GM12878 (cell line): Measurements from ENCODE around the gene MTX1. TPM values are rescaled to one million over a fixed set of nuclear protein-coding genes. Genes with fewer than 3 reads are reported as not detected.

Source experiments
- ATAC-seq: fragments of 200-7000 bp; cut with Tn5 transposase; 3 replicates; pipeline ENCODE4 v1.9.1; 2020; ENCODE audit warnings: mild to moderate bottlenecking, moderate library complexity
- BruUV-seq: library from RNA; stranded (reverse); fragments of 400-500 nt; replicated peaks from 2 replicates; lab custom pipeline; 2021; lab: Mats Ljungman, UMichigan
- CTCF ChIA-PET: fragments of 300-600 bp; sonication (Branson Sonifier 250); formaldehyde crosslinking; extraction: SDS; loops from one replicate; lab custom pipeline; 2021; ENCODE audit warnings: inconsistent platforms; lab: Yijun Ruan, JAX
- POLR2A ChIA-PET: fragments of 350-600 bp; formaldehyde crosslinking; extraction: SDS; loops from one replicate; lab custom pipeline; 2021; ENCODE audit warnings: inconsistent platforms; lab: Charles Lee
- RAD21 ChIA-PET: fragments of 300-600 bp; sonication (Branson Sonifier 250); formaldehyde crosslinking; loops from one replicate; lab custom pipeline; 2023; ENCODE audit warnings: antibody characterized with exemption; ENCODE audit not compliant: unreplicated experiment; lab: Charles Lee
- SMC1A ChIA-PET: fragments of 300-600 bp; sonication (Branson Sonifier 250); formaldehyde crosslinking; loops from one replicate; lab custom pipeline; 2023; ENCODE audit not compliant: unreplicated experiment, uncharacterized antibody; lab: Charles Lee
- DNase-seq: peaks from one replicate; pipeline ENCODE4 v3.0.0-alpha.2; 2011; ENCODE audit warnings: low read depth, low spot score
- FAIRE-seq: peaks from 3 replicates; lab custom pipeline; 2011; peaks lifted over from hg19 to GRCh38; lab: Jason Lieb, UNC
- H2AFZ ChIP-seq: 2 replicates; pipeline ENCODE4 v1.6.0; 2011; ENCODE audit warnings: low read depth, low read length, control low read depth; ENCODE audit not compliant: control insufficient read depth
- H3K27ac ChIP-seq: 2 replicates; pipeline ENCODE4 v1.5.1; 2011; ENCODE audit warnings: control low read depth; ENCODE audit not compliant: control insufficient read depth, insufficient read depth
- H3K27me3 ChIP-seq, 2 experiments: replicated peaks in 1 of 2; 2 replicates each; pipeline versions ENCODE4 v1.6.0 to v1.6.1; 2011; ENCODE audit warnings: low read length in 1 of 2; ENCODE audit not compliant: control insufficient read depth in 2 of 2, insufficient read depth in 2 of 2
- H3K36me3 ChIP-seq, 2 experiments: 2 replicates each; pipeline ENCODE4 v1.5.1; 2011; ENCODE audit warnings: low read length in 1 of 2; ENCODE audit not compliant: control insufficient read depth in 2 of 2, insufficient read depth in 2 of 2
- H3K4me1 ChIP-seq: 2 replicates; pipeline ENCODE4 v1.6.1; 2011; ENCODE audit warnings: mild to moderate bottlenecking, low read length, moderate library complexity, mixed read lengths; ENCODE audit not compliant: control insufficient read depth, insufficient read depth
- H3K4me2 ChIP-seq: 2 replicates; pipeline ENCODE4 v1.6.0; 2011; ENCODE audit warnings: control low read depth; ENCODE audit not compliant: control insufficient read depth, insufficient read depth
- H3K4me3 ChIP-seq: fragments of 200-600 bp; sonication (generic); 2 replicates; pipeline ENCODE4 v1.5.1; 2016
- H3K79me2 ChIP-seq: 2 replicates; pipeline ENCODE4 v1.6.0; 2011; ENCODE audit warnings: low read length; ENCODE audit not compliant: control insufficient read depth, insufficient read depth
- H3K9ac ChIP-seq: 2 replicates; pipeline ENCODE4 v1.8.0; 2011; ENCODE audit warnings: low read length, control low read depth, mixed read lengths; ENCODE audit not compliant: control insufficient read depth, insufficient read depth
- H3K9me3 ChIP-seq: replicated peaks from 3 replicates; pipeline ENCODE4 v1.5.1; 2011; ENCODE audit warnings: mild to moderate bottlenecking, low read length; ENCODE audit not compliant: control insufficient read depth, insufficient read depth
- H4K20me1 ChIP-seq: 2 replicates; pipeline ENCODE4 v1.6.0; 2011; ENCODE audit not compliant: control insufficient read depth, insufficient read depth
- ATF3 ChIP-seq: IDR thresholded peaks from 2 replicates; pipeline ENCODE4 v1.6.1; 2011; ENCODE audit warnings: low read depth, mild to moderate bottlenecking, low read length, moderate library complexity, borderline replicate concordance; ENCODE audit errors: extremely low read depth
- BRCA1 ChIP-seq: IDR thresholded peaks from 2 replicates; pipeline ENCODE4 v1.6.1; 2011; ENCODE audit warnings: low read depth, low read length, improper control_type of control experiment
- CBFB ChIP-seq: IDR thresholded peaks from 2 replicates; pipeline ENCODE4 v1.6.1; 2016; ENCODE audit warnings: antibody characterized with exemption, low read depth
- CBX5 ChIP-seq: sonication (generic); IDR thresholded peaks from 2 replicates; pipeline ENCODE4 v1.6.1; 2016; ENCODE audit warnings: low read depth, moderate library complexity, mild to moderate bottlenecking, inconsistent platforms
- IKZF1 ChIP-seq: fragments of 450-650 bp; conservative IDR thresholded peaks from 2 replicates; pipeline ENCODE4 v1.6.1; 2017; ENCODE audit warnings: antibody characterized with exemption, mild to moderate bottlenecking
- JUNB ChIP-seq: IDR thresholded peaks from 2 replicates; pipeline ENCODE4 v1.6.1; 2016; ENCODE audit warnings: antibody characterized with exemption, mild to moderate bottlenecking
- NBN ChIP-seq: fragments of 450-650 bp; IDR thresholded peaks from 2 replicates; pipeline ENCODE4 v1.6.1; 2016
- RBBP5 ChIP-seq: fragments of 200-600 bp; sonication (generic); conservative IDR thresholded peaks from 2 replicates; pipeline ENCODE4 v1.6.1; 2016
- SUPT20H ChIP-seq: IDR thresholded peaks from 2 replicates; pipeline ENCODE4 v1.6.1; 2011; ENCODE audit warnings: low read depth, mild to moderate bottlenecking, low read length, moderate library complexity, borderline replicate concordance; ENCODE audit not compliant: control insufficient read depth
- TAF1 ChIP-seq: IDR thresholded peaks from 2 replicates; pipeline ENCODE4 v1.6.1; 2011; ENCODE audit warnings: mild to moderate bottlenecking, low read depth, low read length, borderline replicate concordance
- ZZZ3 ChIP-seq: IDR thresholded peaks from 2 replicates; pipeline ENCODE4 v1.6.1; 2011; ENCODE audit warnings: low read depth; ENCODE audit not compliant: control insufficient read depth, insufficient read length
- WGBS: methylation state at CpG from one replicate; pipeline ENCODE4 v1.1.6; 2016; ENCODE audit warnings: low lambda C conversion rate; ENCODE audit not compliant: insufficient replicate concordance, insufficient coverage; ENCODE audit errors: missing lambda C conversion rate; 5-methylcytosine and 5-hydroxymethylcytosine counted together
- in situ Hi-C: fragments of 300-500 bp; cut with MboI; formaldehyde crosslinking; loops from 9 replicates; pipeline ENCODE4 v1.14.3; 2018; ENCODE audit warnings: mixed read lengths
- intact Hi-C: fragments of 100-400 bp; cut with micrococcal nuclease; formaldehyde crosslinking; loops from one replicate; pipeline ENCODE4 v1.14.2; 2022; ENCODE audit not compliant: unreplicated experiment
- polyA plus RNA-seq, 11 experiments: library from polyadenylated mRNA; depleted of rRNA in 4 of 11; unstranded in 6 of 11; stranded (reverse) in 5 of 11; fragments of >200 nt; fragmentation: Nextera tagmentation in 4 of 11; fragmentation: Illumina TruSeq in 1 of 11; extraction: Ambion mirVana in 4 of 11; extraction: Trizol in 1 of 11; gene quantifications; 1 replicate in 1 of 11; 2 replicates in 10 of 11; pipeline versions ENCODE4 v1.2.1 to v1.2.3, GENCODE V29; 2011 to 2016; ENCODE audit warnings: inconsistent platforms in 2 of 11, missing spikeins in 2 of 11, low read depth in 1 of 11
- total RNA-seq, 4 experiments: library from RNA; depleted of rRNA in 3 of 4; stranded (reverse); fragments of >200 nt in 3 of 4; fragmentation: Illumina TruSeq in 1 of 4; extraction: Trizol in 1 of 4; gene quantifications; 2 replicates each; pipeline versions ENCODE4 v1.2.1 to v1.2.3, GENCODE V29; 2013 to 2021
- TF ChIP-seq, protein P1 (sequence below): fragments of 450-650 bp; IDR thresholded peaks from 2 replicates; pipeline ENCODE4 v1.6.1; 2014; ENCODE audit warnings: mild to moderate bottlenecking
- TF ChIP-seq, protein P2 (sequence below): fragments of 450-650 bp; IDR thresholded peaks from 2 replicates; pipeline ENCODE4 v1.6.1; 2016; ENCODE audit warnings: mild to moderate bottlenecking

The MTX1 gene
- total and polyA plus RNA-seq, 10 of the 15 experiments (the other 5 are each of a cell fraction or from before 2014, with no cell fraction given), result 15.8 to 92.0 (median 49.1) TPM

GRCh38 chr1:155202198-155202597 is 6.3 kb upstream of the MTX1 start:
- ChIA-PET CTCF (interaction anchor here (0.7 to 2.9 kb wide), 3 partner anchors 9 to 29 kb away, joined by 3 to 12 read pairs (median 4); partner anchors contain the start of gene KRTCAP2), RAD21 (no interaction called here), POLR2A (no interaction called here), SMC1A (no interaction called here)
- H3K4me1 ChIP-seq, result peaks cover 4% of the 10 kb centered on the region
- H3K36me3 ChIP-seq, result no peaks in the 10 kb centered on the region
- H4K20me1 ChIP-seq, result no peaks in the 10 kb centered on the region
- no peak overlapping the region for H3K27ac ChIP-seq
- WGBS, result 38% methylated on average over 7 of the region's 7 CpGs
- FAIRE-seq (no peak), DNase-seq (no peak), ATAC-seq (no peak)
- no peak overlapping the region for H3K4me2 ChIP-seq
- H3K79me2 ChIP-seq, result no peaks in the 10 kb centered on the region
- H3K9me3 ChIP-seq, result no peaks in the 10 kb centered on the region
- in situ Hi-C loops, result no loop called here
- H3K9ac ChIP-seq, result no peak overlapping the region
- no peaks in the 10 kb centered on the region; a peak in 1 of 4 replicates for H3K27me3 ChIP-seq
- no peak overlapping the region for H3K4me3 ChIP-seq
- TF ChIP-seq BRCA1 (no peak), CBX5 (no peak), RBBP5 (no peak)
- TF ChIP-seq, protein P1, sequence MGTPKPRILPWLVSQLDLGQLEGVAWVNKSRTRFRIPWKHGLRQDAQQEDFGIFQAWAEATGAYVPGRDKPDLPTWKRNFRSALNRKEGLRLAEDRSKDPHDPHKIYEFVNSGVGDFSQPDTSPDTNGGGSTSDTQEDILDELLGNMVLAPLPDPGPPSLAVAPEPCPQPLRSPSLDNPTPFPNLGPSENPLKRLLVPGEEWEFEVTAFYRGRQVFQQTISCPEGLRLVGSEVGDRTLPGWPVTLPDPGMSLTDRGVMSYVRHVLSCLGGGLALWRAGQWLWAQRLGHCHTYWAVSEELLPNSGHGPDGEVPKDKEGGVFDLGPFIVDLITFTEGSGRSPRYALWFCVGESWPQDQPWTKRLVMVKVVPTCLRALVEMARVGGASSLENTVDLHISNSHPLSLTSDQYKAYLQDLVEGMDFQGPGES, result no peak
- intact Hi-C loops, result no loop called here
- no TSS peak for BruUV-seq
- no peak overlapping the region for H2AFZ ChIP-seq

DNA sequence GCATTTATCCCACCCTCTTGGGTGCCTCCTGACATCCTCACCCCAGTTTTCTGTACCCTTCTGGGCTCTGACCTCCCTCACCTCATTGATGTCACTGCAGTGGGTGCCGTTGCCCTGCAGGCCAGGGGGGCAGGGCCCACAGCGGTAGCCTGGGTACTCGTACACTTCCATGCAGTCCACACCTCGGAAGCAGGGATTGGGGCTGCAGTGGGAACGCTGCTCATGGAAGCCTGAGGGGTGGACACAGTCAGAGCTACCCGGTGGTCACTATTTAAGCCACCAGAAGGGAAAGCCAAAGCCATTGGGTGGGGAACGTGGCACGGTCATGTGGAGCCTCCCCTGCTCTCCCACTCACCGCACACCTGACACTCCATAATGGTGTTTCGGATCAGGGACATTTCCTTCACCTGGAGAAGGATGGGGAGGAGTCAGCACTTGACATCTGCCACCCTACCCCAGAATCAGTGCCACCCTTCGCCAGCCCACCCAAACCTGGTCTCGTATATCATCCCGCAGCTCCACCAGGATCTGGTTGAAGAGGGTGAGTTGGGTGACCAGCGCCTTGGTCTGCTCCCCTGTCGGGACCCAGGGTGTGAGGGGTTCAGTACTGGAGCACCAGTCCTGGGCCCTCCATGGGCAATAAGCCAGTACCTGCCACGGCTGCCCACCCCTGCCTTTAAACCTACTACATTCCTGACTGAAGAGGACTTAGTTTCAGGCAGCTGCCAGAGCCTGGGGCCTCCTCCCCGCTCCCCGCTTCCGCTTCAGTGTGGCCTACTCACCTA is 5.6 kb upstream of the MTX1 start:
- TF ChIP-seq TAF1 (no peak), SUPT20H (no peak), JUNB (no peak), RBBP5 (no peak), IKZF1 (no peak), ZZZ3 (no peak), ATF3 (no peak), NBN (no peak), CBFB (no peak)
- TF ChIP-seq, protein P2, sequence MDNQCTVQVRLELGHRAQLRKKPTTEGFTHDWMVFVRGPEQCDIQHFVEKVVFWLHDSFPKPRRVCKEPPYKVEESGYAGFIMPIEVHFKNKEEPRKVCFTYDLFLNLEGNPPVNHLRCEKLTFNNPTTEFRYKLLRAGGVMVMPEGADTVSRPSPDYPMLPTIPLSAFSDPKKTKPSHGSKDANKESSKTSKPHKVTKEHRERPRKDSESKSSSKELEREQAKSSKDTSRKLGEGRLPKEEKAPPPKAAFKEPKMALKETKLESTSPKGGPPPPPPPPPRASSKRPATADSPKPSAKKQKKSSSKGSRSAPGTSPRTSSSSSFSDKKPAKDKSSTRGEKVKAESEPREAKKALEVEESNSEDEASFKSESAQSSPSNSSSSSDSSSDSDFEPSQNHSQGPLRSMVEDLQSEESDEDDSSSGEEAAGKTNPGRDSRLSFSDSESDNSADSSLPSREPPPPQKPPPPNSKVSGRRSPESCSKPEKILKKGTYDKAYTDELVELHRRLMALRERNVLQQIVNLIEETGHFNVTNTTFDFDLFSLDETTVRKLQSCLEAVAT, result no peak
- ATAC-seq (no peak), DNase-seq (no peak), FAIRE-seq (no peak)
- Histone ChIP-seq H3K4me3 (no peak overlapping the region), H3K4me1 (peaks cover 5% of the 10 kb centered on the region), H3K79me2 (no peaks in the 10 kb centered on the region), H3K4me2 (no peak overlapping the region), H2AFZ (no peak overlapping the region), H4K20me1 (no peaks in the 10 kb centered on the region), H3K9ac (no peak overlapping the region), H3K27ac (no peak overlapping the region), H3K9me3 (no peaks in the 10 kb centered on the region), H3K27me3 (no peaks in the 10 kb centered on the region; a peak in 1 of 4 replicates), H3K36me3 (no peaks in the 10 kb centered on the region)
- intact Hi-C loops (no loop called here), in situ Hi-C loops (no loop called here)
- BruUV-seq, result no TSS peak
- WGBS, result 58% methylated on average over 19 of the region's 19 CpGs
- CTCF ChIA-PET, result interaction anchor here (1.0 to 2.9 kb wide), 5 partner anchors 8 to 47 kb away, joined by 3 to 12 read pairs (median 3); no protein-coding TSS in a partner anchor
- RAD21 ChIA-PET, result interaction anchor here (1.2 kb wide), 1 partner anchor 48 kb away, joined by 4 read pairs; no protein-coding TSS in a partner anchor
- POLR2A ChIA-PET, result interaction anchor here (1.1 kb wide), 1 partner anchor 26 kb away, joined by 3 read pairs; no protein-coding TSS in a partner anchor
- SMC1A ChIA-PET, result no interaction called here
